ENCODE results near the gene WFDC1.

The WFDC1 gene

DNA sequence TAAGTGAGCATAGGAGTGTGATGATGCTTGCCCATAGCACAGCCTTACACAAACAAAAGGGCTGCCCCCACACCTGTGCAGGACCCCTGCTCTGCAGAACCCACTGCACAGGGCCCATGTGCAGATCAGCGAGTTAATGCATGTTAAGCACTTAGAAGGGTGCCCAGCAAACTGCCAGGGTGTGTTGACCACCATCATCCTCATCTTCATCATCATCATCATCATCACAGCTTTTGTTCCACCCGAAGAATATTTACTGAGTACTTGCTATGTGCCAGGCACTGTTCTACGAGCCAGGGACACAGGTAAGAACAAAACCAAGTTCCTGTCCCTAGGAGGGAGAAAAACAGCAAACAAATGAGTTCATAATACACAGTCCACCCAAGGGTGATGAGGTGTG is 11.9 kb downstream of the WFDC1 start:
- H3K4me2 ChIP-seq (ENCODE audit: low read length): no peak overlapping the region
- H3K9ac ChIP-seq (ENCODE audit: low read depth, low read length): no peak overlapping the region
- H3K4me3 ChIP-seq (ENCODE audit: low read length): no peak overlapping the region
- peaks cover 57% of the 10 kb centered on the region for H3K27me3 ChIP-seq (ENCODE audit: control insufficient read depth, insufficient read depth, low read length)
- H3K9me3 ChIP-seq (replicated peaks; ENCODE audit: low read length): no peaks in the 10 kb centered on the region
- H3K36me3 ChIP-seq (ENCODE audit: insufficient read depth, low read length): no peaks in the 10 kb centered on the region
- no peaks in the 10 kb centered on the region for H3K4me1 ChIP-seq (ENCODE audit: control insufficient read depth, insufficient read depth, low read length)

GRCh38 chr16:84307209-84307954 is 12.7 kb downstream of the WFDC1 start:
- Histone ChIP-seq H3K4me1 (ENCODE audit: control insufficient read depth, insufficient read depth, low read length) (no peaks in the 10 kb centered on the region), H3K4me3 (ENCODE audit: low read length) (no peak overlapping the region), H3K9me3 (replicated peaks; ENCODE audit: low read length) (no peaks in the 10 kb centered on the region), H3K9ac (ENCODE audit: low read depth, low read length) (no peak overlapping the region), H3K27me3 (ENCODE audit: control insufficient read depth, insufficient read depth, low read length) (peaks cover 53% of the 10 kb centered on the region), H3K4me2 (ENCODE audit: low read length) (no peak overlapping the region), H3K36me3 (ENCODE audit: insufficient read depth, low read length) (no peaks in the 10 kb centered on the region)

GRCh38 chr16:84308120-84308519 is 13.4 kb downstream of the WFDC1 start:
- Histone ChIP-seq H3K9ac (ENCODE audit: low read depth, low read length) (no peak overlapping the region), H3K4me1 (ENCODE audit: control insufficient read depth, insufficient read depth, low read length) (no peaks in the 10 kb centered on the region), H3K27me3 (ENCODE audit: control insufficient read depth, insufficient read depth, low read length) (peaks cover 56% of the 10 kb centered on the region)

DNA sequence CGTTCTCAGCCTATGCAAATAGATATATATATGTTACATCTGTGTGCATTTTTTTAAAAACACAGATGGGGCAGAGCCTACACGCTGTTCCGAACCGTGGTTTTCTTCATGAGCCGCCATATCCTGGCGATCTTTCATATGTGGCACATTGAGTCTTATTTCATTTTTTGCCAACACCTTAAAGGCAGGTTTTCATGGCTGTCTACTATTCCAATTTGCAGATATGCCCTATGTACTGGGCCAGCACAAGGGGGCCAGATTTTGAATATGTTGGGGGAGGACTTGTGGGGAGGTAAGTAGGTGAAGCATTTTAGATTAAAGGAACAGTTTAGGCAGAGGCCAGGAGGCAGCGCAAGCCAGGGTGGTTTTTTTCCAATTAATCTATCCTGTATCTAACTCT is 16.0 kb downstream of the WFDC1 start:
- H3K4me1 ChIP-seq (ENCODE audit: control insufficient read depth, insufficient read depth, low read length): no peaks in the 10 kb centered on the region
- no peaks in the 10 kb centered on the region for H3K9me3 ChIP-seq (replicated peaks; ENCODE audit: low read length)
- H3K27me3 ChIP-seq (ENCODE audit: control insufficient read depth, insufficient read depth, low read length): peaks cover 64% of the 10 kb centered on the region
- no peak overlapping the region for H3K4me2 ChIP-seq (ENCODE audit: low read length)
- H3K9ac ChIP-seq (ENCODE audit: low read depth, low read length): no peak overlapping the region
- H3K4me3 ChIP-seq (ENCODE audit: low read length): no peak overlapping the region
- no peaks in the 10 kb centered on the region for H3K36me3 ChIP-seq (ENCODE audit: insufficient read depth, low read length)

More at GRCh38 chr16:84308120-84308519, 13.4 kb downstream of the WFDC1 start:
- no peak overlapping the region for H3K4me3 ChIP-seq (ENCODE audit: low read length)
- H3K36me3 ChIP-seq (ENCODE audit: insufficient read depth, low read length): no peaks in the 10 kb centered on the region
- no peak overlapping the region for H3K4me2 ChIP-seq (ENCODE audit: low read length)
- no peaks in the 10 kb centered on the region for H3K9me3 ChIP-seq (replicated peaks; ENCODE audit: low read length)

DNA sequence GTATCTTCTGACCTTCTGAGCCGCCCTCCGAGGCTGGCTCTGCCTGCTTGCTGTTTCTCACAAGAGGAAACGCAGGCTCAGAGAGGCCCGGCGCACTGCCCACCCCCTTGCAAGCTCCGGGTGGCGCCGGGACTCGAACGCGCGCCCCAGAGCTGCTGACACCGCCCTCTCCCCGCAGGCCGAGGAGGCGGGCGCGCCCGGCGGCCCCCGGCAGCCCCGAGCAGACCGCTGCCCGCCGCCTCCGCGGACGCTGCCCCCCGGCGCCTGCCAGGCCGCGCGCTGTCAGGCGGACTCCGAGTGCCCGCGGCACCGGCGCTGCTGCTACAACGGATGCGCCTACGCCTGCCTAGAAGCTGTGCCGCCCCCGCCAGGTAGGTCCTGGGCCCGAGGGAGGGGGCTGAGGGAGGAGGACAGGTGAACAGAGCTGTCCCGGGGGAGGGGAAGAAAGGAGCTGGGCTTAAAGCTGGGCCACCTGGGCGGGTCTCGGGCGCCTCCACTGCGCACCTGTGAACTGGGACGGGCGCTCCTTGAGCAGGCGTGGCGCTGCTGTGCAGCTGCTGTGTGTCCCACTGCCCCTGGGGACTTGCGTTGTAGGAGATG is 18.2 kb downstream of the WFDC1 start:
- Histone ChIP-seq H3K4me3 (ENCODE audit: low read length) (no peak overlapping the region), H3K4me2 (ENCODE audit: low read length) (no peak overlapping the region), H3K9me3 (replicated peaks; ENCODE audit: low read length) (no peaks in the 10 kb centered on the region), H3K36me3 (ENCODE audit: insufficient read depth, low read length) (no peaks in the 10 kb centered on the region), H3K4me1 (ENCODE audit: control insufficient read depth, insufficient read depth, low read length) (no peaks in the 10 kb centered on the region), H3K27me3 (ENCODE audit: control insufficient read depth, insufficient read depth, low read length) (peaks cover 51% of the 10 kb centered on the region), H3K9ac (ENCODE audit: low read depth, low read length) (no peak overlapping the region)

DNA sequence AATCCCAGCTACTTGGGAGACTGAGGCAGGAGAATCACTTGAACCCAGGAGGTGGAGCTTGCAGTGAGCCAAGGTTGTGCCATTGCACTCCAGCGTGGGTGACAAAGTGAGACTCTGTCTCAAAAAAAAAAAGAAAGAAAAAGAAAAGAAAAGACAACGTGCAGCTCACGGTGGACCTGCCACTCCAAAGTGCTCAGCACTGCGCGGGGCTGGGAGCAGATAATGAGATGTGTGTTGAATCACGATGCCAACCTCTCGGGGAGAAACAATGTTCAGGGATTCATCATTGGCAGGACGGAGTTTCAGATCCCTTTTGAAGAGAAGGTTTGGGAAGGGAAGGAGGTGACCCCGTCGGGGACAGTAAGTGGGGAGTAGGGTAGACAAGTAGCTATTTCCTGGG is 19.2 kb downstream of the WFDC1 start:
- H3K4me2 ChIP-seq (ENCODE audit: low read length): no peak overlapping the region
- H3K4me3 ChIP-seq (ENCODE audit: low read length): no peak overlapping the region
- no peaks in the 10 kb centered on the region for H3K36me3 ChIP-seq (ENCODE audit: insufficient read depth, low read length)
- no peaks in the 10 kb centered on the region for H3K4me1 ChIP-seq (ENCODE audit: control insufficient read depth, insufficient read depth, low read length)
- H3K27me3 ChIP-seq (ENCODE audit: control insufficient read depth, insufficient read depth, low read length): peaks cover 41% of the 10 kb centered on the region
- no peak overlapping the region for H3K9ac ChIP-seq (ENCODE audit: low read depth, low read length)
- H3K9me3 ChIP-seq (replicated peaks; ENCODE audit: low read length): peaks cover 2% of the 10 kb centered on the region

DNA sequence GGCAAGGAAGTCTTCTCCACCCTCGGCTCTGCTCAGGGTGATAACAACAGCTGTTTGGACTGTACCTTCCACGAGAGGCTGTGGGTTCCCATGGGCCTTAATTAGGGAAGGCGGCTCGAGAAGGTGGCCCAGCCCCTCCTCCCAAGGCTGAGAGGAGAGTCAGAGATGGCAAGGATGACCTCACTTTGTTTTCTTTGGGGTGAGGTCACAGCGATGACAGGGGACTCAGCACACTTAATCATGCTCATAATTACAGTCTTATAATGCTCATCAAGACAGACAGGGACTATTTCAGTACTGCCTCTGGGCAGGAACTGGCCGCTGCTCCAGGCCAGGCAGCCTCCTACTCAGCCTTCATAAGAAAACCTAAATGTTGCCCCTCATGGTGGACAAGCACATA is 19.7 kb downstream of the WFDC1 start:
- H3K4me1 ChIP-seq (ENCODE audit: control insufficient read depth, insufficient read depth, low read length): no peaks in the 10 kb centered on the region
- H3K4me2 ChIP-seq (ENCODE audit: low read length): no peak overlapping the region
- peaks cover 38% of the 10 kb centered on the region for H3K27me3 ChIP-seq (ENCODE audit: control insufficient read depth, insufficient read depth, low read length)
- H3K9ac ChIP-seq (ENCODE audit: low read depth, low read length): no peak overlapping the region
- H3K4me3 ChIP-seq (ENCODE audit: low read length): no peak overlapping the region
- no peaks in the 10 kb centered on the region for H3K36me3 ChIP-seq (ENCODE audit: insufficient read depth, low read length)
- H3K9me3 ChIP-seq (replicated peaks; ENCODE audit: low read length): peaks cover 3% of the 10 kb centered on the region

DNA sequence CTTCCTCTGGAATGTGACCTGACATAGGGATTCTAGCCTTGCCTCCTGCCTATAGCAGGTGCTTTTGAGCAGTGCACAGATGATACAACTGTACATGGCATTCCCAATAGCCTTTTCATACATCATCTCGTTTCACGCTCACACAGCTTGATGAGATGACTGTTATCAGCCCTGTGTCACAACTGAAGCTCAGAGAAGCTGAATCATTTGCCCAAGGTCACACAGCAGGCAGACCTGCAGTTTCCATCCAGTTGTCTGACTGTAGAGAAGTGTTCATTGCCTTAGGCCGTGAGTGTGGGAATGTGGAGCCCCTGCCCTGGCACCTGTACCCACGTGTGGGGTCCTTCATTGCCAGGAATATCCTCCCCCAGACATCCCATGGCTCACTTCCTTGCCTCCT is 20.1 kb downstream of the WFDC1 start:
- H3K4me3 ChIP-seq (ENCODE audit: low read length): no peak overlapping the region
- peaks cover 3% of the 10 kb centered on the region for H3K9me3 ChIP-seq (replicated peaks; ENCODE audit: low read length)
- H3K4me1 ChIP-seq (ENCODE audit: control insufficient read depth, insufficient read depth, low read length): no peaks in the 10 kb centered on the region
- peaks cover 39% of the 10 kb centered on the region for H3K27me3 ChIP-seq (ENCODE audit: control insufficient read depth, insufficient read depth, low read length)
- no peak overlapping the region for H3K4me2 ChIP-seq (ENCODE audit: low read length)
- H3K36me3 ChIP-seq (ENCODE audit: insufficient read depth, low read length): no peaks in the 10 kb centered on the region
- H3K9ac ChIP-seq (ENCODE audit: low read depth, low read length): no peak overlapping the region

DNA sequence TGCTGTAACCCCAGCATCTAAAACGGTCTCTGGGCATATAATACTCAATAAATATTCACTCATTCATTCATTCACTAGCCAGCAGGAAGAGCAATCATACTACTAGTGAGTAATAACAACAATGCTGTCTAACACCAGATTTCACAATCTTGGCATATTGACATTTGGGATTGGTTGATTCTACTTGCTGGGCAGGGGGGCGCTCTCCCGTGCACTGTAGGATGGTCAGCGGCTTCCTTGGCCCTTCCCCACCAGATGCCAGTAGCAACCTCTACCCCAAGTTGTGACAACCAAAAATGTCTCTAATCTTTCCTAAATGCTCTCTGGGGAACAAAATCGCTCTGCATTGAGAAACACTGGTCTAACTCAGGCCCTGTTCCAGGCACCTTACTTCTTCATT is 20.7 kb downstream of the WFDC1 start:
- Histone ChIP-seq H3K9ac (ENCODE audit: low read depth, low read length) (no peak overlapping the region), H3K4me3 (ENCODE audit: low read length) (no peak overlapping the region), H3K9me3 (replicated peaks; ENCODE audit: low read length) (peaks cover 3% of the 10 kb centered on the region), H3K4me1 (ENCODE audit: control insufficient read depth, insufficient read depth, low read length) (no peaks in the 10 kb centered on the region), H3K4me2 (ENCODE audit: low read length) (no peak overlapping the region), H3K36me3 (ENCODE audit: insufficient read depth, low read length) (no peaks in the 10 kb centered on the region), H3K27me3 (ENCODE audit: control insufficient read depth, insufficient read depth, low read length) (peaks cover 38% of the 10 kb centered on the region)

- no peaks in the 10 kb centered on the region for H3K4me1 ChIP-seq (ENCODE audit: control insufficient read depth, insufficient read depth, low read length)
- no peak overlapping the region for H3K4me2 ChIP-seq (ENCODE audit: low read length)
- H3K9ac ChIP-seq (ENCODE audit: low read depth, low read length): no peak overlapping the region
- H3K27me3 ChIP-seq (ENCODE audit: control insufficient read depth, insufficient read depth, low read length): peaks cover 37% of the 10 kb centered on the region
- H3K4me3 ChIP-seq (ENCODE audit: low read length): no peak overlapping the region
- no peaks in the 10 kb centered on the region for H3K36me3 ChIP-seq (ENCODE audit: insufficient read depth, low read length)
- peaks cover 3% of the 10 kb centered on the region for H3K9me3 ChIP-seq (replicated peaks; ENCODE audit: low read length)
These were observed 23.7 kb downstream of the WFDC1 start for GRCh38 chr16:84318091-84318975.

DNA sequence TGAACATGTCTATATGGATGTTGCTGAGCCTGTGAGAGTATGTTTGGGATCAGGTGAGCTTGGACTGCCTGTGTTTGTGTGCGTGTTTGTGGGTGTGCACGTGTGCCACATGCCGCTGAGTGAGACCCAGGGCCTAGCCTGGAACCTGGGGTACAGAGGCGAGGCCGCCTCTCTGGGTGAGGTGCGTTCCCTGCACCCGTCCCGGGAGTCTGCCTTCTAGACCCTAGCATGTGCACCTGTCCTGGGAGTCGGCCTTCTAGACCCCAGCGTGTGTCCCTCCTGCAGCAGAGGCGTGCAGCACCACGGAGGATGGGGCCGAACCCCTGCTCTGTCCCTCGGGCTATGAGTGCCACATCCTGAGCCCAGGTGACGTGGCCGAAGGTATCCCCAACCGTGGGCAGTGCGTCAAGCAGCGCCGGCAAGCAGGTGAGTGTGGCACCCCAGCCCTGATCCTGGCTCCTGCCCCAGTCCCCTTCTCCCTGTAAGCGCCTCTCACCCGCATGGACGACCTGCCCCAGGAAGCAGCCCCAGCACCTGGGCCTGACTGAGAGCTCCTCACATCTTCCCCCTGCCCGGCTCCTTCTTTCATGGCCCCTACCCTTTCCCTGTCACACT is 24.6 kb downstream of the WFDC1 start:
- peaks cover 30% of the 10 kb centered on the region for H3K27me3 ChIP-seq (ENCODE audit: control insufficient read depth, insufficient read depth, low read length)
- H3K4me3 ChIP-seq (ENCODE audit: low read length): no peak overlapping the region
- H3K4me2 ChIP-seq (ENCODE audit: low read length): no peak overlapping the region
- no peaks in the 10 kb centered on the region for H3K4me1 ChIP-seq (ENCODE audit: control insufficient read depth, insufficient read depth, low read length)
- peaks cover 3% of the 10 kb centered on the region for H3K9me3 ChIP-seq (replicated peaks; ENCODE audit: low read length)
- no peak overlapping the region for H3K9ac ChIP-seq (ENCODE audit: low read depth, low read length)
- H3K36me3 ChIP-seq (ENCODE audit: insufficient read depth, low read length): no peaks in the 10 kb centered on the region
